HG03558 (cell line): ENCODE data around the gene CD24.
"Not testable (repeated sequence)": the region's sequence is repeated elsewhere in the genome, so short reads cannot be mapped to it uniquely, and the experiment has no call there.

Experiments used
- ATAC-seq: cut with Tn5 transposase; IDR thresholded peaks from one replicate; pipeline ENCODE4 v1.9.1; 2021; ENCODE audit warnings: moderate number of reproducible peaks; ENCODE audit not compliant: unreplicated experiment; ENCODE audit errors: extremely low read depth

CD24 gene

GRCh38 chr6:106974336-106974998 lies at the start of gene CD24:
TSS of gene CD24 (minus strand) at chr6:106974729. CDS start at chr6:106974646, 83 bp downstream.
- ATAC-seq, result no peak

DNA sequence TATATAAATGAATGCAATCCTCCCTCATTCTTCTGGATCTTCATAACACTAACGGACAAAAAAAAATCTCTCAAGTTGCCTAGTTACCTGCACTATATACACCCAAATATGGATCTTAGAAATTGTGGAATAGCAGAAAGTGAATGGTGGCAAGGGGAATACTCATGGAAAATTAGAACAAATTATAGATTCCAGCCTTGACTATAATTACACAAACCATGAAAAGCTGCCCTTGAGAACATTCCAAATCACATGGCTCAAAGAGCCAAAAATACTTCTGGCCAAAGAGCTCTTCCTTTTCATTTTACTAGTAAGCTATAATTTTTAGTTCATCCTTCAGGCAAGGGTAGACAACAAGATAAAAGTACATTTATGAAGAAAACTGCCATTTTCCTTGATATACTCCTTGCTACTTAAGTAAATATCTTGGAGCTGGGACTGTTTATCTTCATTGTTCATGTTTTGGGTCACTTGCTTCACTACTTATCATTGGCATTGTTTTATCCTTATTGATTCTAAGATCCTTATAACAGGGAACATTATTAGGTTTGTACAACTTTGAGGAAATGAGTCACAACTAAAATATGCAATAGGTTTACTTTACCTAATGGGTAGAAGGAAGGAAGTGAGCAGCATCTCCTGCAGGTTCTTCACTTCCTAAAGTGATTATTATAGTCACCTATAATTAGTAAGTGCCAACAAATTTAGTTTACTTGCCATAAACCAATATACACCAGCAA lies 47.1 kb upstream of the CD24 start:
- no peak for ATAC-seq

GRCh38 chr6:107020239-107020638 lies 45.7 kb upstream of the CD24 start:
- ATAC-seq, result no peak

DNA sequence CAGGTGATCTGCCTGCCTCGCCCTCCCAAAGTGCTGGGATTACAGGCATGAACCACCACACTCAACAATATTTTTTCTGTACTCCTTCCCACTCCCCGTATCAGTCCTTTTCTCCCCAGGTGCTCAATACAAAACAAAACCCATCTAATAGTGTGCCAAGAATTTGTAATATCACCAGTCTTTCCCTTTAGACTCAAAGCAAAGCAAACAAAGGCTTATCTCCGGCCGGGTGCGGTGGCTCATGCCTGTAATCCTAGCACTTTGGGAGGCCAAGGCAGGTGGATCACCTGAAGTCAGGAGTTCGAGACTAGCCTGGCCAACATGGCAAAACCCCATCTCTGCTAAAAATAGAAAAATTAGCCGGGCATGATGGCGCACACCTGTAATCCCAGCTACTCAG lies 45.1 kb upstream of the CD24 start:
- ATAC-seq, result not testable (repeated sequence)

DNA sequence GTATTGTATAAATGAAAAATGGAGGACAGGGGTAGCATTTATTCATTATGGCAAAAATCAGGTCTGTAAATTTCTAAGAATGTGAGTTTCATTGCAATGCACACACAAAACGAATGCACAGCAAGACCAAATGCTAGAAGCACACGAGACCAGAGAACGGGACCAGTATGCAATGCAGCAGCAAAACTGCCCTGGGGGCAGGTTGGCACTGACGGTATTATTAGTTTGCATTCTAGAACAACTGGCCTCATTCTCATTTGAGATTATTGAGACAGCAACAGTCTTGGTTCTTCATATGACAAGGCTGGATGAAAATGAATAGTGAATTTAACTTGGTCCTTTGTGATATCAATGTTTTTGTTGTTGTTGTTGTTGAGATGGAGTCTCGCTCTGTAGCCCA lies 44.5 kb upstream of the CD24 start:
- ATAC-seq, result no peak

- ATAC-seq, result no peak
Measured at GRCh38 chr6:107009499-107009898, 35.0 kb upstream of the CD24 start.

GRCh38 chr6:106997392-106998158 lies 23.0 kb upstream of the CD24 start:
- ATAC-seq, result no peak

- ATAC-seq, result no peak
Measured at GRCh38 chr6:106995640-106996039, 21.1 kb upstream of the CD24 start.

DNA sequence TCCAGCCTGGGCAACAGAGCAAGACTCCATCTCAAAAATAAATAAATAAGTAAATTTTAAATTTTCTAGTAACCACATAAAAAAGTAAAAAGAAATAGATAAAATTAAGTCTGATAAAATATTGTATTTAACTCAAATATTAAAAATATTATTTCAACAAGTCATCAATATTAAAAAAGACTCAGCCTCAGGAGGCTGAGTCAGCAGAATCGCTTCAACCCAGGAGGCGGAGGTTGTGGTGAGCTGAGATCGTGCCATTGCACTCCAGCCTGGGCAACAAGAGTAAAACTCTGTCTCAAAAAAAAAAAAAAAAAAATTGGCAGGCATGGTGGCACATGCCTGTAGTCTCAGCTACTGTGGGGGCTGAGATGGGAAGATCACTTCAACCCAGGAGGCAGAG lies 15.2 kb upstream of the CD24 start:
- not testable (repeated sequence) for ATAC-seq

DNA sequence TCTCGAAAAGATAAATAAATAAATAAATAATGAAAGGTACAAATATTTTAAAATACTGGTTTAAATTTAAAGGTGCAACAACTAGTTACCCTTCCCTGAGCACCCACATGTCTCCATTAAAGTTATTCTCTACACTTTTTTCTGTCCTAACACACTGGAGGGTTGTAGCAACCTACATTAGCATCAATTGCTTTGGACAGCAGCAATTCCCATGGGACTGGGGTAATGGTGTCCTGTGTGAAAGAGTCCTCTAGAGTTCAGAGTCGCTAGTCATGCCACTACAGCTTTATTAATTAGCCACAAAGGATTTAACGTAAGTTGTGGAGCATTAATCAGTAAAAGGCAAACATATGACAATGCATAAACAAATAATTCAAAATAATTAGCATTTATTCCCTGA lies 14.1 kb upstream of the CD24 start:
- no peak for ATAC-seq

DNA sequence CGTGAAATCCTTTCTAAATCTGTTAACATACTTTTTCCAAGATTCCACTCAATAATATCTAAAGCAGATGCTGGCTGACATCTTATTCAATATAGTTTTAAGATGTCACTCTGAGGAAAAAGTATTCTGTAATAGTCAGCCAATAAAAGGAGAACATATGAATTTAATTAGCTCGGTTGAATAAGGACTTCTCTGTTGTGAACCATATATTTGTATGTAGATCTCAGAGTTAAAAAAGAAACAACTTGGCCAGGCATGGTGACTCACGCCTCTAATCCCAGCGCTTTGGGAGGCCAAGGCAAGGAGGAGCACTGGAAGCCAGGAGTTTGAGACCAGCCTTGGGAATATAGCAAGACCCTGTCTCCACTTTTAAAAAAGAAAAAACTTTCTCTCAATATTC lies 7.4 kb upstream of the CD24 start:
- ATAC-seq, result no peak

DNA sequence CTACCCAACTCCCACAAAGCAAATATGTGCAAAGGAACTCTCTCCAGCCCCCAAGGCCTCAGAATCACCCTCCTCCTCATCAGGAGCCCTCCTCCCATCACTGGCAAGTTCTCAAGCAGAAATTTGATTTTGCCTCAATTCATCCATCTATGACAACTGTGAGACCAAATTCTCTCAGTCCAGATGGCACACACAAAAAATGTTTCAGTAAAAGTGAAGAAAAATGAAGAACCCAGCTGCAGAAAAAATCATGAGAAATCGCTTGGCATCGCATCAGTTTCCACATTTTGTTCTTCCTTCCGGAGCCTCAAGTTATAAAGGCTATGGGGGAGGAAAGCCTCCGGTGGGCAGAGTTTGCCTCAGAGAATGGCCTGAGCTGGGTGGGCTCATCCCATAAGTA lies 6.4 kb upstream of the CD24 start:
- ATAC-seq, result no peak

- no peak for ATAC-seq
Measured at GRCh38 chr6:106979435-106979884, 4.9 kb upstream of the CD24 start.

- no peak for ATAC-seq
Measured at GRCh38 chr6:106977246-106977645, 2.7 kb upstream of the CD24 start.

DNA sequence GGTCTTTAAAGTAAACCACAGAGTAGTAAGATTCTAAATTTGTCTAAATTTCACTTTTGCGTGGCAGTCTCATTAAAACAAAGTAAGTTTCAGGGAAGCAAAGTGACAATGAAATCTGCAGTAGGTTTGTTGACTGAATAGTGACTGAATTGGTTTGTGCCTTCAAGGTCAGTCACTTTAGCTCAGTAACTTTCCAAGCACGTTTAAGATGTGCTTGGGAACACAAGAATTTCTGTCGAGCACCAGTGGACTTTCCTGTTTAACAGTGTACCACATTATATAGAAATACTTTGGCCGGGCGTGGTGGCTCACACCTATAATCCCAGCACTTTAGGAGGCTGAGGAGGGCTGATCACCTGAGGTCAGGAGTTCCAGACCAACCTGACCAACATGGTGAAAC lies 1.7 kb upstream of the CD24 start:
- no peak for ATAC-seq

DNA sequence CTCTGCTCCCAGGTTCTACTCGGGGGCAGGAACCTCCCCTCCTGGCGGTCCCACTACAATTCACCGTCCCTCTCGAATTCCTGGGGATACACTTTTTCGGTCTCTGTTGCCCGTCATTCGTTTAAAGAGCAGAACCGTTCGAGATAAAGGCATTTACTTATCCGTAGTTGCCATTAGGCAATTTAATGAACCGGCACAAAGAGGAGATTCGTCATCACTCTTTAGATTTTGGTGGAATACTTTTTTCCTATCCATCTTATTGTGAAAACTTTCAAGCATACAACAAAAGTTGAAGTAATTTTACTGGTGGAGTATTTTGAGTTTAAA lies 1.2 kb upstream of the CD24 start:
- ATAC-seq, result no peak

DNA sequence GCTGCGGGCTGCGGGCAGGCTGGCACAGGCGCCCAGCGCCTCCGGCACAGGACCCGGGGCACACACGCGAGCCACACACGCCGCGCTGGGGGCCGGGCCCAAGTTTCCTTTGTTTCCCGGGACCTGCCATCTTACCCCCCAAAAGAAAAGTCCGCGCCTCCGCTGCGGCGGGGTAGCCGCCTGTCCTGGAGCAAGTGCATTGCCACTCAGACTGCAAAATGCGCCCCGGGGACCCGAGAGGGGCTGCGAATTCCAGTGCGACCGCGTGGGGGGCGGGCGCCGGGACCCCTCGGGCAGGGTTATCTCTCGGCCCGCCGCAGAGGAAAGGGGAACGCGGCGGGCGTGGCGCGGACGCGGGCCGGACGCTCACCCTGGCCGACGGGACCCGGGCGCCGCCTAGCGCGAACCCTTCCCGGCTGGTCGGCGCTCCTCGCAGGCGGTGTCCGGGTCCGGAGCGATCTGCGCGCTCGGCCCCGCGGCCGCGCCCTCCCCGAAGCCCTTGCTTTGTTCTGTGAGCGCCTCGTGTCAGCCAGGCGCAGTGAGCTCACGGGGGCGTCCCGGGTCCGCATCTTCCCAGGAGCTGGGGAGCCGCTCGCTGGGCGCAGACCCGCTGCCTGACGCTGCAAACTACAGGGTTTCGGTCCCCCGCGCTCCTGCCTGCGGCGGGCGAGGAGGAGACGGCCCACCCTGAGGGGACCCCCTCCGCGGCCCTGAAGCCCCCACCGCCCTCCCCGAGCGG lies 639 bp upstream of the CD24 start:
- ATAC-seq, result no peak

DNA sequence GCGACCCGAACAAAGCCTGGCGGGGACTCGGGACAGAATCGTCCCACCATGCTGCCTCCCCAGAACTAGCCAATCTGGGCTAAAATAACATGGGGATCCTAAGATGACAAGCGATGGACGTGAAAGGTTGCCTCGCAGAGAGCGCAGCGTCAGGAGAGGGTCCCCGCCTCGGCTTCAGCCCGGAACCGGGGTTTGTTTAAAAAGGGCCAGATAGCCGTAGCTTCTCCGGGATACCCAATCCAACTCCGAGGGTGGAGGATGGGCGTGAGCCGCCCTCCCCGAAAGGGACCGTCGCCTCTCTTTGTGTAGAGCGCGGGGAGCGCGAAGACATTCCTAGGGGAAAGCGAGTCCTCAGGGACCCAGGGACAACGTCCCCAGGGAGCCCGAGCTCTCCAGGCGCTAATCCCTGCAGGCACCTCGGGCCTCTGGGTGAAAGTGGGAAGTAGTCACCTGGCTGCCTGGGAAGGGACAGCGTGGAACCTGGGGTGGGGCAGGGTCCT lies 643 bp downstream of the CD24 start:
- no peak for ATAC-seq

DNA sequence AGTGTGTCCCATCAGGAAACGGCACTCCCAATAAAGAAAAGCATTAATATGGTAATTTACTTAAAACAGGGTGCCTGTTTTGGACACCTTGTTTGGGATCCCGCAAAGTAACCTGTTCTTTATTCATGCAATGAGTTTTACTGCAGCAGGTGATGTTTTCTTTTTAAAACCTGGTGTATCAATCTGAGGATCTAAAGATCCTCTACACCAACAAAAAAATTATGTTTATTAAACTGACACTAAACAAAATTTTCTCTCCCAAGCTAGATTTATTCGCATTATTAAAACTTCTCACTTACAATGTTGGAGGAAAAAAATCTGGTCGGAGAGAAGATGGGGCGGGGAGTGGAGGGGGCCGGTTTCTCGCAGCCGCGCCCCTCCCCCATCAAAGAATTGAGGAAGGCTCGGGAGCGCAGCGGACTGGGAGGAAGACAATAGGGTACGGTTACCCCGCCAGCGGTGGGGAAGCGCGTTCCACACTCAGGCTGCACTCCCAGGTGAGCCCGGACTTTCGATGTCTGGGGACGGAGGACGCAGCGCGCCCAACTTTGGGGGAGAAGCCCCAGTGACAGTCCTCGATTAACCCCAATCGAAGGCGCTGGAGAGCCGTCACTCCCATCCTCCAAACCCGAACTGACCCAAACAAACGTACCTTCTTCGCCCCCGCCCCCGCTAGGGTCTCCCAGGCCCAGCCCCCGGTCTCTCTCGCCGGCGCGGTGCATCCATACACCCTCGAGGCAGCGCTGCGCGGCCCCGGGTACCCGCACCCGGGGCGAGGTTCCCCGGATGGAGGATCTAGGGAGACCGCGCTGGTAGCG lies 1.3 kb downstream of the CD24 start:
- no peak for ATAC-seq

GRCh38 chr6:106972500-106972899 lies 2.0 kb downstream of the CD24 start:
- no peak for ATAC-seq
